B cell (primary cell): ENCODE results near the gene TMEM203. TPM values are rescaled to one million over a fixed set of nuclear protein-coding genes. Genes with fewer than 3 reads are reported as not detected.
"Not testable (repeated sequence)": the region's sequence is repeated elsewhere in the genome, so short reads cannot be mapped to it uniquely, and the experiment has no call there.

Experiments
- ATAC-seq: fragments of 200-7000 bp; cut with Tn5 transposase; one replicate; pipeline ENCODE4 v1.10.0; 2021; ENCODE audit warnings: low read depth, mild to moderate bottlenecking, moderate number of reproducible peaks, moderate library complexity
- CTCF ChIA-PET: fragments of 350-600 bp; sonication (Branson Sonifier 250); formaldehyde crosslinking; loops from one replicate; lab custom pipeline; 2021; ENCODE audit warnings: antibody characterized with exemption, inconsistent platforms; lab: Charles Lee
- POLR2A ChIA-PET: fragments of 350-600 bp; sonication (Branson Sonifier 250); formaldehyde crosslinking; loops from one replicate; lab custom pipeline; 2021; ENCODE audit warnings: antibody characterized with exemption; lab: Charles Lee
- DNase-seq: peaks from one replicate; pipeline ENCODE4 v3.0.0; 2013
- H2AFZ ChIP-seq: 2 replicates; pipeline ENCODE4 v1.6.1; 2012; ENCODE audit warnings: mild to moderate bottlenecking, low read depth, low read length; ENCODE audit not compliant: insufficient read depth, poor library complexity, severe bottlenecking
- H3K27ac ChIP-seq, 2 donors: 1 replicate in 1 of 2; 2 replicates in 1 of 2; pipeline ENCODE4 v1.5.1; 2012 to 2013; ENCODE audit warnings: low read length in 2 of 2, mild to moderate bottlenecking in 2 of 2, moderate library complexity in 1 of 2
- H3K27me3 ChIP-seq, 4 experiments: fragments of 200-600 bp in 1 of 4; sonication (generic) in 1 of 4; replicated peaks in 1 of 4; 1 replicate in 2 of 4; 2 replicates in 2 of 4; pipeline versions ENCODE4 v1.6.1 to v1.7.0; 2013 to 2016; ENCODE audit warnings: low read length in 3 of 4, mild to moderate bottlenecking in 2 of 4, mixed read lengths in 1 of 4, moderate library complexity in 1 of 4; ENCODE audit not compliant: insufficient read depth in 4 of 4, control insufficient read depth in 3 of 4; ENCODE audit errors: control extremely low read depth in 1 of 4
- H3K36me3 ChIP-seq, 2 experiments: replicated peaks in 1 of 2; 1 replicate in 1 of 2; 2 replicates in 1 of 2; pipeline versions ENCODE4 v1.6.1 to v1.7.1; 2013; ENCODE audit warnings: low read length in 1 of 2; ENCODE audit not compliant: insufficient read depth in 2 of 2, control insufficient read depth in 1 of 2; ENCODE audit errors: control extremely low read depth in 1 of 2, extremely low read depth in 1 of 2
- H3K4me1 ChIP-seq, 2 donors: fragments of 200-600 bp in 1 of 2; sonication (generic) in 1 of 2; 1 replicate in 1 of 2; 2 replicates in 1 of 2; pipeline versions ENCODE4 v1.5.1 to v1.6.1; 2013 to 2017; ENCODE audit warnings: low read length in 2 of 2; ENCODE audit not compliant: control insufficient read depth in 2 of 2, insufficient read depth in 2 of 2
- H3K4me2 ChIP-seq: replicated peaks from 2 replicates; pipeline ENCODE3; 2012; ENCODE audit warnings: mild to moderate bottlenecking, low read depth, low read length; ENCODE audit not compliant: poor library complexity, severe bottlenecking
- H3K4me3 ChIP-seq, 5 experiments: fragments of 200-600 bp in 1 of 5; sonication (generic) in 1 of 5; 1 replicate in 3 of 5; 2 replicates in 2 of 5; pipeline versions ENCODE4 v1.5.1 to v1.7.0; 2011 to 2016; ENCODE audit warnings: low read length in 4 of 5, mild to moderate bottlenecking in 4 of 5, low read depth in 2 of 5, control low read depth in 1 of 5, moderate library complexity in 1 of 5; ENCODE audit not compliant: insufficient read depth in 1 of 5; ENCODE audit errors: control extremely low read depth in 1 of 5, extremely low read depth in 1 of 5
- H3K79me2 ChIP-seq: fragments of 200-600 bp; sonication (generic); one replicate; pipeline ENCODE4 v1.6.0; 2016; ENCODE audit warnings: low read length; ENCODE audit not compliant: control insufficient read depth, insufficient read depth
- H3K9ac ChIP-seq: fragments of 200-600 bp; sonication (generic); 2 replicates; pipeline ENCODE4 v1.6.1; 2017; ENCODE audit warnings: mild to moderate bottlenecking, low read length, moderate library complexity
- H3K9me3 ChIP-seq, 3 donors: one replicate each; pipeline versions ENCODE4 v1.6.1 to v1.7.1; 2013; ENCODE audit warnings: low read length in 2 of 3; ENCODE audit not compliant: control insufficient read depth in 2 of 3, insufficient read depth in 1 of 3; ENCODE audit errors: control extremely low read depth in 1 of 3
- H4K20me1 ChIP-seq: 2 replicates; pipeline ENCODE4 v1.6.0; 2012; ENCODE audit warnings: mild to moderate bottlenecking, low read length; ENCODE audit not compliant: insufficient read depth, control insufficient read depth, poor library complexity, severe bottlenecking
- H3K27ac Mint-ChIP-seq: one replicate; pipeline ENCODE4 v1.8.0; 2021; ENCODE audit warnings: mixed read lengths
- H3K27me3 Mint-ChIP-seq: one replicate; pipeline ENCODE4 v1.8.0; 2021; ENCODE audit warnings: mixed read lengths
- H3K4me1 Mint-ChIP-seq: one replicate; pipeline ENCODE4 v1.8.0; 2021; ENCODE audit warnings: mixed read lengths
- H3K4me3 Mint-ChIP-seq: one replicate; pipeline ENCODE4 v1.8.0; 2021; ENCODE audit warnings: mixed read lengths
- H3K9me3 Mint-ChIP-seq: one replicate; pipeline ENCODE4 v1.8.0; 2022; ENCODE audit warnings: mixed read lengths; ENCODE audit not compliant: insufficient read depth
- EZH2 ChIP-seq: IDR thresholded peaks from 2 replicates; pipeline ENCODE4 v1.6.1; 2012; ENCODE audit warnings: borderline replicate concordance, low read depth, mild to moderate bottlenecking, moderate library complexity, low read length; ENCODE audit not compliant: insufficient read depth, poor library complexity, severe bottlenecking
- WGBS: methylation state at CpG from one replicate; pipeline ENCODE4 v1.1.5; 2013; ENCODE audit warnings: missing lambda C conversion rate; ENCODE audit not compliant: insufficient coverage; 5-methylcytosine and 5-hydroxymethylcytosine counted together
- intact Hi-C: fragments of 100-400 bp; cut with micrococcal nuclease; formaldehyde crosslinking; loops from one replicate; pipeline ENCODE4 v1.10.0; 2022
- polyA plus RNA-seq: library from polyadenylated mRNA; depleted of rRNA; stranded (reverse); fragments of >200 nt; gene quantifications from 2 replicates; pipeline ENCODE4 v1.2.3, GENCODE V29; 2012
- total RNA-seq, 2 donors: library from RNA; stranded (reverse); fragments of 120-200 nt in 1 of 2; gene quantifications; 1 replicate in 1 of 2; 2 replicates in 1 of 2; pipeline versions ENCODE4 v1.2.3 to v1.2.4, GENCODE V29; 2013 to 2022
- TF ChIP-seq, protein P1 (sequence below): fragments of 200-600 bp; IDR thresholded peaks from one replicate; pipeline ENCODE4 v1.8.0; 2022; ENCODE audit warnings: antibody characterized with exemption, mild to moderate bottlenecking

The TMEM203 gene
- total and polyA plus RNA-seq, 2 donors (not counting 1 experiment from before 2014, with no cell fraction given) = 20.6 to 35.7 TPM

DNA sequence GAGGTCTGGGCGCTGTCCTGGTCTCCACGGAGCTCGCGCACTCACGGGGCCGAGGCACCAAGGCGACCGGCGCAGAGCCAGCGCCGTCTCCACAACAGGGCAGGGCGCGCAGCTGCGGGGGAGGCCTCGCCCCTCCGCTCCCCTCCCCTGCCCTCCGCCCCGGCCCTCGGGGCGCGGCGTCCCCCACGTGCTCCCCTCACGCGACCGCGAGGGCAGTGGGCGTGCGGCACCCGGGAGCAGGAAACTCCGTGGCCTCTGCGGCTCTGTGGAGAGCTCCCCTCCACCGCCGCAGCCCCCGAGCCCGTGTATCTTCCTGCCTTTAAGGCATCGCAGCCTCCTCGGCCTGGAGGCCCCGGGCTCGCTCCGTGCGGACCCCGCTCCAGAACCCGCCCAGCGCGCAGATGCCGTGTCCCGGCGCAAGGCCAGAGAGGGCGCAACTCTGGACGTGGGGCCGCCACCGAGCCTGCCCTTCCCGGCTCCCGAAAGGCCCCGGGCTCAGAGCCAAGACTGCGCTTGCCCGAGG, 34.9 kb upstream of the TMEM203 start:
- H3K27ac Mint-ChIP-seq = peak overlapping the region; percentile 56
- ATAC-seq (peak; percentile 15), DNase-seq (no peak)
- no peaks in the 10 kb centered on the region for H3K27me3 Mint-ChIP-seq
- intact Hi-C loops = loop anchor here (1.0 kb wide), 2 partner anchors 17 to 35 kb away; partner anchors contain the start of genes NDOR1 and TMEM203
- H3K79me2 ChIP-seq = peaks cover 60% of the 10 kb centered on the region
- H4K20me1 ChIP-seq = peaks cover 51% of the 10 kb centered on the region
- H3K36me3 ChIP-seq = peaks cover 0 to 20% of the 10 kb centered on the region in 2 experiments
- peak overlapping the region; percentile 72 for H3K9ac ChIP-seq
- H3K27ac ChIP-seq = peak overlapping the region; percentile 83 to 90
- H3K4me1 ChIP-seq = peaks cover 35 to 59% of the 10 kb centered on the region in 2 donors
- H3K4me1 Mint-ChIP-seq = peaks cover 45% of the 10 kb centered on the region
- WGBS = under 1% methylated on average over 58 of the region's 58 CpGs
- peaks cover 0 to 3% (median 0%) of the 10 kb centered on the region in 3 donors for H3K9me3 ChIP-seq
- POLR2A ChIA-PET = interaction anchor here (0.5 to 1.7 kb wide), 20 partner anchors 13 to 398 kb away, joined by 3 to 29 read pairs (median 4); partner anchors contain the start of genes AJM1, ARRDC1, MAN1B1 and NELFB
- TF ChIP-seq EZH2 = no peak
- TF ChIP-seq, protein P1, sequence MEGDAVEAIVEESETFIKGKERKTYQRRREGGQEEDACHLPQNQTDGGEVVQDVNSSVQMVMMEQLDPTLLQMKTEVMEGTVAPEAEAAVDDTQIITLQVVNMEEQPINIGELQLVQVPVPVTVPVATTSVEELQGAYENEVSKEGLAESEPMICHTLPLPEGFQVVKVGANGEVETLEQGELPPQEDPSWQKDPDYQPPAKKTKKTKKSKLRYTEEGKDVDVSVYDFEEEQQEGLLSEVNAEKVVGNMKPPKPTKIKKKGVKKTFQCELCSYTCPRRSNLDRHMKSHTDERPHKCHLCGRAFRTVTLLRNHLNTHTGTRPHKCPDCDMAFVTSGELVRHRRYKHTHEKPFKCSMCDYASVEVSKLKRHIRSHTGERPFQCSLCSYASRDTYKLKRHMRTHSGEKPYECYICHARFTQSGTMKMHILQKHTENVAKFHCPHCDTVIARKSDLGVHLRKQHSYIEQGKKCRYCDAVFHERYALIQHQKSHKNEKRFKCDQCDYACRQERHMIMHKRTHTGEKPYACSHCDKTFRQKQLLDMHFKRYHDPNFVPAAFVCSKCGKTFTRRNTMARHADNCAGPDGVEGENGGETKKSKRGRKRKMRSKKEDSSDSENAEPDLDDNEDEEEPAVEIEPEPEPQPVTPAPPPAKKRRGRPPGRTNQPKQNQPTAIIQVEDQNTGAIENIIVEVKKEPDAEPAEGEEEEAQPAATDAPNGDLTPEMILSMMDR = no peak
- H3K4me3 Mint-ChIP-seq = peak overlapping the region; percentile 72
- peak overlapping the region; percentile 89 for H2AFZ ChIP-seq
- peak overlapping the region; percentile 50 to 84 (median 73) for H3K4me3 ChIP-seq
- peak overlapping the region; percentile 95 for H3K4me2 ChIP-seq
- no peaks in the 10 kb centered on the region for H3K9me3 Mint-ChIP-seq
- no peaks in the 10 kb centered on the region for H3K27me3 ChIP-seq
- CTCF ChIA-PET = interaction anchor here (0.6 to 8.9 kb wide), 9 partner anchors 13 to 194 kb away, joined by 3 to 76 read pairs (median 6); partner anchors contain the start of genes ANAPC2, CYSRT1, MAN1B1 and NELFB

- Histone ChIP-seq H3K4me2 (peak overlapping the region; percentile 95), H4K20me1 (peaks cover 51% of the 10 kb centered on the region), H3K4me1 (peaks cover 42 to 67% of the 10 kb centered on the region in 2 donors), H2AFZ (peak overlapping the region; percentile 89), H3K4me3 (peak overlapping the region; percentile 50 to 84 (median 73)), H3K79me2 (peaks cover 58% of the 10 kb centered on the region), H3K27ac (peak overlapping the region; percentile 55 to 90), H3K36me3 (peaks cover 0 to 20% of the 10 kb centered on the region in 2 experiments), H3K9ac (peak overlapping the region; percentile 72)
- not testable (repeated sequence) for H3K9me3 Mint-ChIP-seq, ATAC-seq, H3K9me3 ChIP-seq, DNase-seq, H3K27me3 Mint-ChIP-seq, H3K27me3 ChIP-seq
- Mint-ChIP-seq H3K4me3 (peak overlapping the region; percentile 72), H3K4me1 (peaks cover 52% of the 10 kb centered on the region), H3K27ac (peak overlapping the region; percentile 41)
- 88% methylated on average over 11 of the region's 27 CpGs for WGBS
- ChIA-PET POLR2A (interaction anchor here (0.5 to 1.7 kb wide), 18 partner anchors 11 to 397 kb away, joined by 3 to 29 read pairs (median 4); partner anchors contain the start of genes AJM1, MAN1B1, NELFB and TOR4A), CTCF (interaction anchor here (0.6 to 8.9 kb wide), 9 partner anchors 13 to 296 kb away, joined by 3 to 76 read pairs (median 6); partner anchors contain the start of genes ANAPC2, CYSRT1, MAN1B1 and NELFB)
- intact Hi-C loops = loop anchor here (1.0 kb wide), 2 partner anchors 16 to 34 kb away; partner anchors contain the start of genes NDOR1 and TMEM203
Observed at GRCh38 chr9:137239541-137240200, 34.2 kb upstream of the TMEM203 start.
